HG02763 (cell line): Measurements from ENCODE around the gene TNFSF11.

Experiments
- ATAC-seq: cut with Tn5 transposase; IDR thresholded peaks from one replicate; pipeline ENCODE4 v1.9.1; 2021; ENCODE audit warnings: mild to moderate bottlenecking, moderate library complexity; ENCODE audit not compliant: unreplicated experiment

Gene TNFSF11, protein sequence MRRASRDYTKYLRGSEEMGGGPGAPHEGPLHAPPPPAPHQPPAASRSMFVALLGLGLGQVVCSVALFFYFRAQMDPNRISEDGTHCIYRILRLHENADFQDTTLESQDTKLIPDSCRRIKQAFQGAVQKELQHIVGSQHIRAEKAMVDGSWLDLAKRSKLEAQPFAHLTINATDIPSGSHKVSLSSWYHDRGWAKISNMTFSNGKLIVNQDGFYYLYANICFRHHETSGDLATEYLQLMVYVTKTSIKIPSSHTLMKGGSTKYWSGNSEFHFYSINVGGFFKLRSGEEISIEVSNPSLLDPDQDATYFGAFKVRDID

DNA sequence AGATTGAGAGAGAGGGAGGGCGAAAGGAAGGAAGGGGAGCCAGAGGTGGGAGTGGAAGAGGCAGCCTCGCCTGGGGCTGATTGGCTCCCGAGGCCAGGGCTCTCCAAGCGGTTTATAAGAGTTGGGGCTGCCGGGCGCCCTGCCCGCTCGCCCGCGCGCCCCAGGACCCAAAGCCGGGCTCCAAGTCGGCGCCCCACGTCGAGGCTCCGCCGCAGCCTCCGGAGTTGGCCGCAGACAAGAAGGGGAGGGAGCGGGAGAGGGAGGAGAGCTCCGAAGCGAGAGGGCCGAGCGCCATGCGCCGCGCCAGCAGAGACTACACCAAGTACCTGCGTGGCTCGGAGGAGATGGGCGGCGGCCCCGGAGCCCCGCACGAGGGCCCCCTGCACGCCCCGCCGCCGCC, at the start of gene TNFSF11:
Gene TNFSF11 (plus strand): TSS at position 142 of the 400 bp plus-strand sequence. CDS start 152 bp downstream, at position 294.
- peak; percentile 23 for ATAC-seq

DNA sequence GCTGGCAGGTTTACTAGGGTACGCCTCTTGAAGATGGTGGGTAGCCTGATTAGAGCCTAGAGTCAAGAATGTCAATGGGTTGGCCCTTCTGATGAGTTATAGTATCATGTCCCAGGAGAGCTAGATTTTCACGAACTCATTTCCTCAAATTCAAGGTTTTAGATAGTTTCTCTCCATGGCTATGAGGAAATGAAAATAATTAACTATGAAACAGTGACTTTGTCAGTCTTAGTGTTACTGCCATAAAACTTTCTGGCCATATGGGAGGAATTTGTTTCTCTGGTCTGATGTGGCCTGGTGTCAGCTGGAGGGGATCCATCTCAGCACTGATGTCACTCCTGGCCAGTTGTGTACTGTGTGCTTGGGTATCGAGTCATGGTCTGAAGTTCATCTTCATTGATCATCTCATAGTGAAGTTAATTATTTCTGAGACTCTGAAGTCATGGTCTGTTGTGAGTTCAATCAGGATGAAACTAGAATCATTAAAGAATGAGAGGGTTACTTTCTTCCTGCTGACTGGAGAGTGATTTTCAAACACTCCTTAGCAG, 49.4 kb upstream of the TNFSF11 start:
- peak; percentile 58 for ATAC-seq

DNA sequence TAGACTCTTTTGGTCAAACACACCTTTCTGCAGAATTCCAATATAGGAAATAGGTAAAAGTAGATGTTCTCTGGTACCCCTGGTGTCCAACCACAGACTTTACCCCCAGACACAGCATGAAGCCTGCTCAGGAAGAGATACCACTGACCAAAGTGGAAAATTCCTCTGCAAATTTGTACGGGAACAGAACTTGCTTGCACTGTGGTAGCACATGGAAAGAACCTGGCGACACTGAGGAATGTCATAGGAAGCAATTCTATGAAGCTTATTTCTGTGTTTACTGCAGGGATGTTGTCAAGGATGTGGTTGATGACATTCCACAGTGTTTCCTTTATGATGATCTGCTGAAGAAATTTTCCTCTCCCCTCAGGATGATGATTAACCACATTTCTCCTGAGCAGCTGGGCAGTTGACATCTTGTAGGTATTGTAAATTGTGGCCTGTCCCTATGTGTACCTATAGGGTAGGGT, 48.9 kb upstream of the TNFSF11 start:
- ATAC-seq: peak; percentile 20

DNA sequence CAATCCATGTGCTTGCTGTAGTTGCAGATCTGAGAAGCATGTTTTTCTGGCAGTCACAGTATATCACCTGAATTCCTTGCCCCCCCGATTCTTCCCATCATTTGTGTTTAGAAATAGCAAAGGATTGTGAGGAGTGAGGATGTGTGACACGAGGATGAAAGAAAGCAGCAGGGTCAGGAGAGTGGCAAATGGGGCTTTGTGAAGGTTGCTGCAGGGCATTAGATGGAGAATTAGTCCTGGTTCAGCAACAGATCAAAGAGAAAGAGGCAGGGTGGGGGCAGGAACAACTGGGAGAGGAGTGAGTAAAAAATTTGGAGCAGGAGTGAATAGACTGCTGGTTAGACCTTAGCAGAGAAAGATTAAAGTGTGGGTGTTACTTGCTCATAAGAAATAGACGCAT, 47.7 kb upstream of the TNFSF11 start:
- ATAC-seq: no peak

DNA sequence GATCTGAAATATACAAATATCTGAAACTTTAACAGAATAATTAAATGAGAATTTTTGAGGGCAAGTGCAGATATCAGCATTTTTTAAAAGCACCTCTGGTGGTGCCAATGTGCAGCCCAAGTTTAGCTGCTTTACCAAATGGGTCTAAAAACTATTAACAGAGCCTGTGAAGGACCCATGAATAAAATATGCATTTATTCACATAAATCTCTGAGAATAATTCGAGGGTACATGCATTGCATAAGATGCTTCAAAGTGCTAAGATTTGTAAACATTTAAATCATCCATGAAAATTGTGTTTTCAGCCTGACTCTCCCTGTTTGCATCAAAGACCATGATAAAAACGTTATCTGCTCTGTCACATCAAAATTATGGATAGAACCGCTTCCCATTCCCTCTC, 47.1 kb upstream of the TNFSF11 start:
- ATAC-seq: no peak

DNA sequence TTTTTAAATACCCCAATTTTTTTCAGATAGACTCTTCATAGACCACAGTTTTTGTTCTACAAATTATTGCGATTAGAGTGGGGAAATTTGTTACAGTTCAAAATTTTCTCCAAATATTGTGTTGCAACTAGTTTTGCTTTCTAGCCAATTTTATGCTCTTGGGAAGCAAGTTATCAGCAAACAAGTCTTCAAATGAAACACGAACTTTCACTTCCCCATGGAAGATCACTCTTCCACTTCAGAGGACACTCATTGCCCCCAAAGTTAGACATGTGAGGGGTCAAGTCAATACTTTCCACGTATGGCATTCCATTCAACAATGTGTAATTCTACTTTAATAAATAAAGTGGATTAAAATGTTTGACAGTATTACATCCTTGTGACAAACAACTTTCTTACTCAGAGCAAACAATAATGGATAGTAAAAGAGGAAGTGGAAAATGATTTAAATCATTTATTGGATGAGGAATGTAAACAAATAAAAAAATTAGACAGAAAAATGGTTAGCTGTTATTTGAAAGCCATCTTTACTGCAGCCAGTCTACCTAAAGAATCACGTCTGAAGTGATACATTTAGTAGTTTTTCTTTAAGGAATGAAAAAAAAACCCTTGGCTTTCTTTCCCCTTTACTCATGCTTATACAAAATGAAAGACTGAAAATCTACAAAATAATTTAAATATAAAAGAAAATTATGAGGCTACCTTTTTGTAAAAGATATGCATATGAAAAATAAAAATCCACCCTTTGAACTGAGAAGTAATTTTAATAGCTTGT, 41.2 kb upstream of the TNFSF11 start:
- ATAC-seq: no peak

DNA sequence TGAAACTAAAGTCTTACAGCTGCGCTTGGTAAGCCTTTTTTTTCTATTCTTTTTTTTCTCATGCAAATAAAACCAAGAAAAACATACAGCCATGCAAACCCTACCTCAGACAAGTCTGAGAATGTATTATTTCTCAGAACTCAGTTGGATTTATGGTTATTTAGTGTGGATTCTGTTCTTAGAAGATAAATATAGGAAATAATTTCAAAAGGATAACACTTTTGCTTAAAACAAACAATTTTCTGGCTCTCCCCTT, 40.7 kb upstream of the TNFSF11 start:
- no peak for ATAC-seq

DNA sequence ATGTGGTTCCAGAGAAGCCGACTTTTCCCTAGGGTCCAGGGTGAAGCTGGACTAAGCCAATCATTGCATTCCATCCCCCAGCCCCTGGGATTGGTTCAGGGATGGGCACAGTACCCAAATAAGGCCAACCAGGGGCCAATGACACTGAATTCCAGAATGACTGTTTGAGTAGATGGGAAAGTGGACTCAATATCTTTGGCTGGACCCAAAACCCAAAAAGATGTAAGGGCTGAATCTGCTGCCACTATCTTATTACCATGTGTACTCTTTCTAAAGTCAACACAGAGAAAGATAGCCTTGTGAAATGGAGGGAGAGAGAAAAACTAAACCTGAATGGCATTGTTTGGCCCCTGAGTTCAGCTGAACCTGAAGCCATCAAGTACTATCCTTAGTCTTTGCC, 39.2 kb upstream of the TNFSF11 start:
- ATAC-seq: no peak

DNA sequence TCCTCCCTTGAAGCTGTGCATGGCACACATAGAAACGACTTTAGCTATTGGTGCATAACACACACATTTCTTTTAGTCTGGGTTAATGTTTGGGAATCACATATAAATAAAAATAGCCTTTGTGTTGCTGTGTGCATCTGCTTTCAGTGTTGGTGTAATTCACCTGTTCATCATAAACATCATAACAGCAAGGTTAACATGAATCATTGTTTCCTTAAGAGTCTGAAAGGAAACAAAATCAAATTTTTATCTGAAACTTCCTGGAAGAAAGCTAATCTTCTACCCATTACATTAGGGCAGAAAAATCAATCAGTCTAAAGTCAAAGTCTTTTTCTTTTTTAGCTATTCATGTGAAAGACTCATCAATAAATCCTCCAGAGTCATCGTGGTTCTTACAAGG, 35.0 kb upstream of the TNFSF11 start:
- no peak for ATAC-seq

DNA sequence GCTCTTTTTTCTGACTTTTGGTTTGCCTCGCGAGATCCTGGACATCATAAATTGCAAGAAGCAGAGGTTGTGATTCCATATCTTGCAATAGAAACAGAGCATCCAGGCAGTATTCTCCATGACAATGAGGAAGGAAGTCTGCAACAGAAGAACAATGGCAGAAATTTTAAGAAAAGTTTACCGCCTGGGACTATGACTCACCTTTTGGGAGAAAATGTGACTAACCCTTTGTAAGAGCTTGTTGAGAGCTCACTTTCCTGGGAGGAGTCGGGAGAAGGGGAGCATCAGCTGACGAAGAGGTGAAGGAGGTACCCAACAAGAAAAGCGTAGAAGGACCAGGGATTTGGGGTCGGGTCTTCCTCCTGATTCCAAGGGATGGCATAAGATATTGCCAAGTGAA, 34.3 kb upstream of the TNFSF11 start:
- no peak for ATAC-seq

DNA sequence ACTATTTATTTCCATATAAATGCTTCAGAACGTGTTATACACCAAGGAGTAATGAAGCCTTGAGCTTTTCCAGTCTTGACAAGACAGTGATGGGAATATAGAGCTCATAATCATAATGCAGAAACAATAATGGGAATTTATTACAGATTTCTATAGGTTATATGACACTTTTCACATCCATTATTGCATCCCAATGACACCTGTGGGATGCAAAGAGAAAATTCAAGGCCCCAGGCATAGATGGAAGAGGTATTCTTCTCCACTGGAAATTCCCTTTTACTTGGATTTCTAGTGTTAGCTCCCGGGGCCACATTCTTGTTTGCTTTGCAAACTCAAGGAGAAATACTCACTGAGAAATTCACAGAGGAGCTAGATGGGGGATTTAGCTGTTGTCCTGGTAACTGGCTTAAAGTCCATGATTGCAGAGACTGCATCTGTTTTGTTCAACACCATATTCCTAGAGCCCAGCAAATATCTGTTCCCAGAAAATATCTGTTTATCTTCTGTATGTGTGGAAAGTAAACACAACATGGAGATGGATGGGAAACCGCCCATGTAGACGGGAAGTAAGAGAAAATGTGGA, 30.6 kb upstream of the TNFSF11 start:
- no peak for ATAC-seq

DNA sequence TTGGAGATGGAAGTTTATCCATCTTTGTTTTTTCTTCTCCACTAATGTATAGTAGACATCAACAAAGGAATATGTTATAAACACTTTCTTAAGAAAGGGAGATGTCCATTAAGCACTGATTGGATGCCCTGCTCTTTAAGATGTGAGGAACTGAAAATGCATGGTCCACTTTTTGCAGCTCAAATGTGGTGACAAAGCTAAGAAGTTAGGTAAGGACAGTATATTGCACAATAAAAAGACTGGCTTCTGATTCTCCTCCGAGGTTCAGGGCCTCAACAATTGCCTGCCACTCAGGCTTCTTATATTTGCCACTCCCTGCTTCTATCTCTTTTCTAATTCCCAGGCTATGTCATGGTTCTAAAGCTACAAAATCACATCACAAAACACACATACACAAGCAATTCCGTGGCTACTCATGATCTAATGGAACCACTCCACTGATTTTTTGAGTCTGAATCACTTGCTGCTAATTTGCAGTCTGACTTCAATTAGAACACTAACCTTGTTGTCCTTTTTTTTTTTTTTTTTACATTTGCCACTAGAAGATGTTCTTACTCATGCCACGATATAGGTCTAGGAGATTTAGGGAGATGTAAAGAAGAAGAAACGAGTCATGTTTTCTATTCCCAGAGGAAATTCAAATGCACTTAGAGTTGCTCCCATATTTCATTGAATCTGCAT, 29.6 kb upstream of the TNFSF11 start:
- ATAC-seq: no peak

DNA sequence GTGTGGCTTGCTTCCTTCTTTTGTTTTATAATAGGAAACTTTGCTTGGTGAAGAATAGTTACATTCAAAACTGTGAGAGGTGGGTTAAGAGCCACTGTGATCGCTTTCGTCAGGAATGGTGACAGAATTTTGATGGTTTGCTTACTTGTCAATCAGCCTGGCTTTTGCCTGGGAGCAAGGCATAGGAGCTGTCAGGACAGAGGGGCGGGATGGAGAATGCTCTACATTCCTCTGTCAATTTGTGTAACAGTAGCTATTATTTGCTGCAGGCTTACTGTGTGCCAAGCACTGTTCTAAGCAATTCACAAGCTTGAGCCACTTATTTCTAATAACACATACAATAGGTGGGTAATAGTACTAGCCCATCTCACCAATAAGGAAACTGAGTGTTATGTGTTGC, 28.1 kb upstream of the TNFSF11 start:
- no peak for ATAC-seq

DNA sequence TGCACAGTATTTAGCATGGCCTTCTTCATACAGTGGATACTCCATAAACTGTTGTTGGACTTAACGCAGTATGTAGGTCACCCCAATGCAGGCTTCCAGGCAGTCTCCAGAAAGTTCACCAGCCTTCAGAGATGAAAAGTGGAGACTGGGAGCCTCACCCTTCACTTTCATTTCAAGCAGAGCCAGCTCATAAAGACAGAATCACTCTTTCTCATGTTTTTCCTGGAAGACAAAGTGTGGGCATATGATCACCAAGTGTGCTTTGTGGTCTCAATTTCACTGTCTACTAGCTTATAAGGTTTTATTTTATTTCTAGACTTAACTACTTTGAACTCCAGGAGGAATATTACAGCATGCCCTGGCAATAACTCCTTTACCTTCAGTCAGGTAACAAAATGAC, 26.3 kb upstream of the TNFSF11 start:
- ATAC-seq: no peak

DNA sequence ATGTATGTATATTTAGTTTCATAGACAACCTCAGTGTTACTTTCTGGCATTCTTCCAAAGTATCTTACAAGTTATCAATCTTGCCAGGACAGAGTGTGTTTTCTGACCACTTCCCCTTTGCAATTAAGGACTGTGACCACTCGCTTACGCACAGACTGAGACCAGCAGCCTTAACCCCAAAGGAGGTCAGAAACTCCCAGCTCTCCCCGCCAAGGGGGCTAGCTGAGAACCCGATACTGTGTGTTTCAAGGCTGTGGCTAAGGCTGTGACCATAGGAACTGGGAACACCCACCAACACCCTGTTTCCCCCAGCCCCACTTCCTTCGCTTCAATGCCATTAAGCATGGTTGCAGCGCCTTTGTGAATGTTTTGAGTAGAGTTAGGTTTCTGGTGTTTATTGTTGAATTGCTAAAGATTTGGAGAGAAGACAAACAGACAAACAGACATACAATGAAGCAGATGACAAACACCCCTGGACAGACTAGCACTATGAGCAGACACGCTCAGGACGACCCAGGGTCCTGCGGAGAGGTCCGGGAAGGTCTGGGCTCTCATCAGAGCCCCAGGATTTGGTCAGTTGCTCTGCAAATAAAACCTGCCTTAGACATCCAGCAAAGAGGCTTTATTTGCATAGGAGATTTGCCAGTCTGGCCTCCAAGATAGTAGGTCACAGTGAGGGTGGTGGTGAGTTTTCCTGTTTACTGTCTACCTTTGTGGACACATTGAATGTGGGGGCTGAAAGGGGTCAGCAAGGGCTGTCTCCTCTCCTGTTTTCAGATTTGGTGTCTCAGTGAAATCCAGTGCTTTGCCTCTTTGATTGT, 25.0 kb upstream of the TNFSF11 start:
- peak; percentile 96 for ATAC-seq

DNA sequence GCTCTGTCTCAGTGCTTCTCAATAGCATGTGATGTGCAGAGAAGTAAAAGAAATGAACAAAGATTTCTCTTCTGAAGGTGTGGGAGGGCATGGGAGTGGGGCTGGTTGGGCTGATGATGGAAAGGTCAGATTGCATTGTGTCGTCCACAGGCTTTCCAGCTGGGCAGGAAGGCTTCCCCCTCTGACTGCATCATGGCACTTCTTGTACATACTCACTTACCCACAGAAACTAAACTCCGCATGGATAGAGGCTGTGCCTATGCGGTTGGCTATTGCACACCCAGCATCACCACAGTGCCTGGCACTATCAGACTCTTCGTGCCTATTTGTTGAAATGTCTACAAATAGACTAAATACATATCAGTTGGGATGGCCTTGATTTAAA, 24.4 kb upstream of the TNFSF11 start:
- no peak for ATAC-seq

DNA sequence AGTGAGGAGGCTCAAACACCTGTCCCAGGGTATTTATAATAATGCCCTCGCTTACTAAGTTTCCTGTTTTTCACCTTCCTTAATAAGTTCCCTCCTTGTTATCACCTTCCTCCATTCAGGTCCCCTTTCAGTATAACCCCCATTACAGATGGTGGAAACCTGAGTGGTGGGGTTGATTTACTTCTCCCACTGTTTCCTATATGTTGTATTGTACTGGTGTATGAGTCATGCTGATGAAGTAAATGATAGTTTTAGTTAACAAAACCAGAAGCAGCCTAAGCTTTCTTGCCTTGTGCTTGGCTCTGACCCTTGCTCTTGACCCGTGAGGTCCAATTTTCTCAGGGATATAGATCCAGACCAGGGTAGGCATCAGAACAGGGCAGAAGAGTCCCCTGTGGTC, 22.3 kb upstream of the TNFSF11 start:
- no peak for ATAC-seq

DNA sequence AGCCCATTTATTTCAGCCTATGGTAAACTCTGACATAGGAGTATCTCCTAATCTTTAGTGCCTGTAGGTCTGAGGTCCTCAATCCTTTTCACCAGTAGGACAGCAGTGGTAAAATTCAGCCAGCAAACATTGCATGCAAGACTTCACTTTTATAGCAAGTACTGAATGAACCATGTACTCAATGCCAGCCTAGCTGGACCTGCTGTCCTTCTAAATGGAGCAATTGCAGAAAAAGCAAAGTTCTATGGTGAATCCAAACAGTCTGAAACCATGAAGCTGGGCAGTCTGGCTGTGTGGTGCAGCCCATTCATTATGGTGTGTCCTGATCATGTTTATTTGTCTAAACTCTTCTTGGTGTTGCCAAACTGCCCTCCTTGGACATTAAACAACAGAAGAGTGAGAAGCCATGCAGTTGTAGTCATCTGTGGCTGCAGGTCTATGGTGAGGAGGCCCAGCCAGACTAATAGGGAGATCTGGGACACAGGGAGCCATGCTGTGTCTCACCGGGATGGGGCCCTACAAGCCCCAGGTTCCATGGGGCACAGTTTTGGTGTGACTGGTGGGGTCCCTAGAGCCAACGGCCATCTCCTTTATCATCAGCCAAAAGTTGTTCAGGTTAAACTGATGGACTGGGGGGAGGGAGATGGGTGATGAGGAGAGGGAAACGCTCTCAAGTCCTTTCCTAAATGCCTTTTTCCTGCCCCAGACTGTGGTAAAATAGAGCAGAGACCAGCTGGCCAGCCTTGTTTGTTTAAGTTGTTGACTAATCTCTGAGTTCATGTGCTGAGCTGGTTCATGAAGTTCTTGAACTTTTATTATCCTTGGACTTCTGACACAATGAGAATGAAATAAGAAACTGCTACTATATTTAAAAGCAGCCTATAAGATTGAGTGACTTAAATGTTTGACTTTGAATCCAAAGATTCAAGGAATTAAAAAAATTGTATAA, 20.6 kb upstream of the TNFSF11 start:
- no peak for ATAC-seq

DNA sequence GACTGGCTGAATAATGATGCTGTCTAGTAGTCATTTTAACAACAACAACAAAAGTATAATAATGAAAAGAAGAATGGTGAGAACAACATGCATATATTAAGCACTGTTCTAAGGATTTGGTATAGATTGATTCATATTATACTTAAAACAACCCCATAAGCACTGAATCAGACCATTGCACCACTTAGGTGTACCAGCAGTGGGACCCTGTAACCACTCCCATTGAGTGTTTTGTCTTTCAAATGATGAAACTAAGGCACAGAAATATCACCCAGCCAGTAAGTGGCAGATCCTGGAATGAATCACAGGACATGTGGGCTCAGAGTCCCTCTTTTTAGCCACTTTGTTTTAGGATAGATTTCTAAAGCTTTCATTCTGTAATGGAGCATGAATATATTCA, 14.9 kb upstream of the TNFSF11 start:
- no peak for ATAC-seq
